ENCODE results near the gene MME.
A peak's percentile ranks its signal among the peaks of the same experiment; 100 is the strongest.

The MME gene

DNA sequence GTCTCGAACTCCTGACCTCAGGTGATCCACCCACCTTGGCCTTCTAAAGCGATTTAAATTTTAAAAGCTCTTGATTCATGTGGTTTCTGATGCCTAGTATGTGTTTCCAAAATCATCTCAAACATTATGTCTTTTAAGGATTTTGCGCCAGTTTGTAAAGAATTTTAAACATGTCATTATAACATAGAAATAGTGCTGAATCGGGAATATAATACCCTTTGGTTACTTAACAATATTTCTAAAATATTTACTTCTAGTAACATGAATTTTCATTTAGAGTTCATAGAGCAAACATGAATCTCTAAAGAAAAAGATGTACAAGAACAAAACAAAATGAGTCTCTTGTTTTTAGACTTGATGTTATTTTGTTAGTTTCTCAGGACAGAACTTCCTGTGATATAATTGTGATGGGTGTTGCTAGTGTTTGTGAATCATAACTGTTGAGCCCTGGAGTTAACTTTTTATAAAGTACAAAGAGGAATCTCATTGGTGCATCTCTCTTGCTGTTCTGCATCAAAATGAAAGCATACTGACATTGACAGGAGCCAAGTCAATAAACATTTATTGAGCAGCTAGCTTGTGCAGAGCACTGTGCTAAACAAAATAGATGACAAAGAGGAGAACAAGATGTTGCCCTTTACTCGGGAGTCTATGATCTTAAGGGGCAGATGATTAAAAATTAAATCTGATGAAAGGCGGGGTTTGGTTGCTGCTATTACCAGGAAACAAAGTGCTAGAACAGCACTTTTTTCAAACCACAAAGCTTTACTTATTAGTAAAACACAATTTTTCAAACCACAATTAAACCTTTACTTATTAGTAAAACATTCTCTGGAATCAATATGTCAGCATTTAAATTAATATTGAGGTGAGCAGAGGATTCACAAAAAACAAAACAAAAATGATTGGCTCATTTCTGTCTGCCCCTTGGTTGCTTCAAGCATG lies 73.4 kb downstream of the MME start:
- DNase-seq = no peak

DNA sequence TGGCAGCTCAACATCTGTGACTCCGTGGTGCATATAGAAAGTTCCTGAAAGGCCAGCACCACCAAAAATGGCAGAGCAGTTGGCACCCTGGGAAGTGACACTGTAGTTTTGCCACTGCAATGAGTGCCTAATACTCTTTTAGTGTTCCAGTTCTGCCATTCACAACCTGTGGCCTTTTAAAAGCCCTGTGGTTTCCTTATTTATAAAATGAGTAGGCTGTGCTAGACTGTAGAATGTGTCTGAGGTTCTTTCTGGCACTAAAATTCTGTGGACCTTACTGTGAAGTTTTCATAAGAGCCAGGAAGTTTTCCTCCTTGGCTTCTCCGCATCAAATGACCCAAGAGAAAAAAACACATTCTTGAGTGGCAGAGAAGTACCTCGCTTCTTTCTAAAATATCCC lies 74.1 kb downstream of the MME start:
- no peak for DNase-seq

DNA sequence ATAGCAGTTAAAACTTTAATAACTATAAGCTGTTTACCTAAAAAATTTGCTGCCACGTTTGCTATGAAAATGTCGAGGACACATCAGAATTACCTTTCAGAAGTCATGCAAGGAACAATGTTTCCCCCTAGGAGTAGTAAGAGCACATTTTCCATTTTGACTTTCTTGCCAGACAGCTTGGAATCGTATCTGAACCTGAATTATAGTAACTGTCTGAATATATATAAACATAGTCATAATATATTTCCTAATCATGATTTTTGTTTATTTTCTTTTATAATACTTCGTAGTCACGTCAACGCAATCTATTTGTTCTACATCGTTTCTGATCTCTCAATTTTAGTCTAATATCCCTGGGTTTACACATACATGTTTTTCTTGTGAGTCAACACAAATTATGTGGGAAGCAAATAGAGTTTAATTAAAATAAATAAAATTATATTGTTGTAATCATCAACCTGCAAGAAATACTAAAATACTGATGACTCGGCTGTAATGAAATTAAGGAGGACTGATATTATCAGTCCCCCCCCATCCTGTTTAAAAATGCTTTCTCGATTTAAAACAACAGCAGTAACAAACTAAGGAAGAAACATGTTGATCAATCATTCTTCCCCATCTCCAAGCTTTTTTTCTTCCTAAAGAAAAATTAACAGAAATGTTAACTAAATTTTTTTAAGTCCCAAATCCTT lies 78.4 kb downstream of the MME start:
- no peak for DNase-seq

DNA sequence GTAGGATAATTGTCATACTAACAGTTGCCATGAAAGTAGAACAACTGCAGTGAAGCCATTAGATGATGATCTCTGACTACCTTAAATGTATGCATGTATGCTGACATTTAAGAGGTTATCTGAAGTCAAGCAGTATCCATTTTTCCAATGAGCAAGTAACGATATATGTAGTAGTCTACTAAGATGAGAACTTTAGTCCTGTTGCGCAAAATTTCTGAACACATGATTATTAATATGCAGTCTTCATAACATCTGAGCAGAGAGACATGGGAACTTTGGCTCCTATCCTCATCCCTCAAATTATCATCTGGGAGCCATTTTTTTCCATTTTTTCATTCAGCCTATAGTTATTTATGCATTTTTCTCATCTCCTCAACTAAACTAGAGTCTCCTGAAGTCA lies 79.2 kb downstream of the MME start:
- DNase-seq = no peak

DNA sequence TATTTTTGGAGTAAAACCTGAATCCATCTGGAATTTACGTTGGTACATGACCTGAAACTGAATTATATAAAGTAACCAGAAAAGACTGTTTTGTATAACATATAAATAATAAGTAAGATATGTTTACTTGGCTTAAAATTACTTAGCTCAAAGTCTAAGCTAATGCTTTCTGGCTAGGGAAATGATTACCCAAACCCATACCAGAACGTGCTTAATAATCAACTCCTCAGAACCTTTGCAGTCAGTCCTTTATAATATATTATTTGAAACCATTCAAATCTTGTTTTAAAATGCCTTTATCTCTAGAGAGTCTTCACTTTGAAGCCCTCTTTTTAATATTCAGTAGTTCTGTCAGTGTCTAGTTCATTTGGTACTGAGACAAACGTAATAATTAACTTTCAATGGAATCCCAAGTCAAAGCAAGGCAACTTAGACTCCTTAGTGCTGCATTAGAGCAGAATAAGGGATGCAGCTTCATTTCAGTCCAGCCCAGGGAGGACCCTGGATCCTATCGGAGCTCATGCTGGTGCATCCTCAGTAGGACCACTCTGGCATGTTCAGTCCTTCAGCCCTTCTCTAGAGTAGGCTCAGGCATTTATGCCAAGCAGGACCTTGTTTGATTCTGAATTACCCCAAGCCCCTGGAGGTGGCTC lies 81.6 kb downstream of the MME start:
- no peak for DNase-seq

DNA sequence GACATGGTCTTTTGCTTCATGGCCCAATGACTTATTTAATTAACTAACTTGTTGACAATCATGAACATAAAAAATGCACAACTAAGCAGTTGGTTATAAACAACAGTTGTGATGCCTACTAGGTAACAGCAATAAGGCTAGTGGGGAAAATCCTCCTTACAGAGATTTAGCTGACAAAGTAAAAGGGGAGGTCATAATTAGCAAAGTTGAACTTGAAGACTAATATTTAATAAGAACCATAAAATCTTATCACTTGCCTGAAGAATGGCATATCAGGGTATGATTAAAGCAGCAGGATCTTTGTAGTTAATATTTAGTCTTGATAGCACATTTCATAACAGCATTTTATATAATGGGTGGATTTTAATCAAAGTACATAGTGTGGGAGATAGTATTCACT lies 84.2 kb downstream of the MME start:
- DNase-seq = no peak

DNA sequence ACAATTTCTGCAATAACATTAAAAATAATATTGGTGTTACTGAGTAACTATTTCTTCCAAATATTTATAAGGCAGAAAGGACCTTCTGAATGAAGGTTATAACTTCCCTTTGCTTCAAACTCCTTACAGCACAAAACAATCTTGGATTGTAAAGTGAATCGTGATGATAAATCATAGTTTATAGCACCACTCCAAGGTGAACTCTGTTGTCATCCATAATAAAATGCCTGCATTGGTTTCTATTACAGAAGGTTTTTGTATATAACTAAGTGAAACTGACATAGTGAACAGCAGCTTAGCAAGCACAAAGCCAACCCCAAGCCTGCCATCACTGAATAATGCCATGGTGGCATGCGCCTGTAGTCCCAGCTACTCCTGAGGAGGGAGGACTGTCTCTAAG lies 86.3 kb downstream of the MME start:
- DNase-seq = no peak

DNA sequence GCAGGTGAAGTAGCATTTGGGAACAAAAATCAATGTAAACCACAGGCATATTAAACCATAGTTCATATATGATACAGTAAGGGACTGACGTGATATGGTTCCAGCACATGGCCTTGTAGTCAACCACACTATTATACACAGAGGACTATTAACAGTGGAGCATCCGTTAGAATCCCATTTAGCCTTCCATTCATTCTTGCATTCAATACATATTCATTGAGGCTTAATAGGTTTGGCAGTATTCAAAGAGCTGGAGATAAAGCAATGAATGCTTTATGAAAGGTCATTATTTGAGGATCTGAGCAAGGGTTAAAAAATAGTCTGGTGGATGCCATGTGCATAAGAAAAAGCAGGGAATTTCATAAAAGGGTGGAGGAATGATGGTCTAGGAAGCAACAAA lies 89.1 kb downstream of the MME start:
- DNase-seq = no peak

DNA sequence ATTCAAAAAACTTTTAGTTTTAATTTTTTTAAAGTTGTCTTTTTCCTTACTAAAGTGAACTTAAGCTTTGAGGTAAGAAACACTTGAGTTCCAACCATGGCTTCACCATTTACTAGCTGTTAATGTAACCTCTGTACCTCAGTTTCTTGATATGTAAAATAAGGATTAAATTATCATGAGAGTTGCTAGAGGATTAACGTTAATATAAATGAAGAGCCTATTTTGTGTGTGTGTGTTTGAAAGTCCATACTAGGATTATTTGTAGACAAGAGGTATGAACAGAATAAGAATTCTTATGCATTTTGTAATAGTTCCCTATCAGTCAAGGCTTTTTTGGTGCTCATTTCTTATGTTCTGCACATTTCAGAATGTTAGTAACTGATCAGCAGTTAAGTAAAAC lies 93.7 kb downstream of the MME start:
- DNase-seq = no peak

DNA sequence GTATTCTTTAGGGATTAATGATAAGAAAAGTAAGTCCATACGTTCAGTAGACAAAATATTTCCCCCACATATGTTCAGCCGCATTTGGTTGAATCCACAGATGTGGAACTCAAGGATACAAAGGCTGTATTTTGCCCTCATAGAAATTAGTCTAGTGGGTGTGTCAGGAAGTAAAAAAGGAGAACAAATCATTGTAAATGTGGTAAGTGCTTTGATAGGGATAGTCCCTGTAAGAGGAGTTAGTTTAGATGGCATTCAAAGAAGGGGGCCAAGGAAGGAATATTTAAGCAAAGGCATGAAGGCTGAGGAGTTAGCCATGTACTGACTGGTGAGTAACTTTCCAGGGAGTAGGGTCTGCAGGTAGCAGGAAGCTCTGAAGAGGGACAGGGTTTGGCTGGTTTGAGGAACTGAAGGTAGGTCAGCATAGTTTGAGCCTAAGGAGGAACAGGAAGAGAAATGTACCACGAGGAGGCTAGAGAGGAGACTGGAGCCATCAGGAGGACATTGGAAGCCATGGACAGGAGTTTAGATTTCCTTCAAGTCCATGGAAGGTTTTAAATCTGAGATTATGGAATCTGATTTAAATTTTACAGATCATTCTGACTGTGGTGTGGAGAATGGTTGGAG lies 98.8 kb downstream of the MME start:
- DNase-seq = no peak

DNA sequence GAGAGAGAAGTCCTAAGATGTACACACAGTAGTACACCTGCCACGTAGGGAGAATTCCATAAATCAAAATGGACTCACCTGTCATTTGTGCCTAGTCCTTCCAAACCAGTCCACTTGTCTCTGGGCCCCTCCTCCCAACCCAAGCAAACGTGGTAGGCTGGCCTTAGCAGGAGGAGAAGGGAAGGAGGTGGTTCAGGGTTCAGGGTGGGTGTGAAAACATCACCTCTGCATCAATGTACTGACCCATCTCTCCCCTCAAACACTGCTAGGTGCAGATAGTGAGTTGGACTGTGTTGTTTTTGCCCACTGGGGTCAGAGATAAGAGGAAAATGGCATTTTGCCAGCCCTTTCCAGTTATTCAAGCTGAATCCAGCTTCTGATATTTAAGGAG lies 99.3 kb downstream of the MME start:
- no peak for DNase-seq

DNA sequence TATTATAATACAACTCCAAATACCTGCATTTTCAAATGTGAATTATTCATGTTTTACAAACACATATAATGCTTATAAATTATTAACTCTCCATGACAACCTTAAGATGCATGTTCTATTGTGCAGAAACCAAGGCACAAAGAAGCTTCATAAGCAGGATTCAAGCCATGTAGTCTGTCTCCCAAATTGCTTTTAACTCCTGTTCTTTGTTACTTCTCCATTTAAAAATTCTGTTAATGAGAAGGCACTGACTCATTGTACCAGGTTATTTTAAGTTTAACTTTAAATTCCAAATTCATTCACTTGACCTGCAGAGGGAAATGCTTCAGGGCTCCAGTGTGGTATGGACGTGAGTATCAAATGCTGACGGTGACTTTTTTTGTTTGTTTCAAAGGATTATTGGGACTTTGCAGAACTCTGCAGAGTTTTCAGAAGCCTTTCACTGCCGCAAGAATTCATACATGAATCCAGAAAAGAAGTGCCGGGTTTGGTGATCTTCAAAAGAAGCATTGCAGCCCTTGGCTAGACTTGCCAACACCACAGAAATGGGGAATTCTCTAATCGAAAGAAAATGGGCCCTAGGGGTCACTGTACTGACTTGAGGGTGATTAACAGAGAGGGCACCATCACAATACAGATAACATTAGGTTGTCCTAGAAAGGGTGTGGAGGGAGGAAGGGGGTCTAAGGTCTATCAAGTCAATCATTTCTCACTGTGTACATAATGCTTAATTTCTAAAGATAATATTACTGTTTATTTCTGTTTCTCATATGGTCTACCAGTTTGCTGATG lies 100.0 kb downstream of the MME start:
- DNase-seq = no peak

DNA sequence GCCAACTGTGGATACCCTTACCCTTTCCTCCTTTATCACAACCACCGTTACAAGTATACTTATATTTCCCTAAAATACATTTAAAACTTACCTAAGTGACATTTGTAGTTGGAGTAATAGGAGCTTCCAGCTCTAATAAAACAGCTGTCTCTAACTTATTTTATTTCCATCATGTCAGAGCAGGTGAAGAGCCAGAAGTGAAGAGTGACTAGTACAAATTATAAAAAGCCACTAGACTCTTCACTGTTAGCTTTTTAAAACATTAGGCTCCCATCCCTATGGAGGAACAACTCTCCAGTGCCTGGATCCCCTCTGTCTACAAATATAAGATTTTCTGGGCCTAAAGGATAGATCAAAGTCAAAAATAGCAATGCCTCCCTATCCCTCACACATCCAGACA lies 102.3 kb downstream of the MME start:
- DNase-seq = no peak

DNA sequence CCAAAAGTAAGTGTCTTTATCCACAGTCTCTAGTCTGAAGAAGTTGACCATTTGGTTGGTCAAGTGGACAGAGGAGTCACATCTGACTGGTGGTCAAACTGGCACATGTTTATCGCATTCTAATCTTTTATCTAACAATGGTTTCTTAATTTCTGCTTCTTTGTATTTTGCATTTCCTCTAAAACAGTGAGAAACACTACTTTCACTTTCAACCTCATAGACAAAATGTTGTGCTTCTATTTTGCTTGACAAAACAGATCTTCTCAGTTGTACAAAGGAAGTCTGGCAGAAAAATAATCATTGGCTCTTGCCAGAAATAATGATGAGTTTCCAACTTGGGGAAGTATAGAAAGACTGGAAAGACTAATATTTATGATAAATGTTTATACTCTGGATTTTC lies 103.9 kb downstream of the MME start:
- DNase-seq = no peak

DNA sequence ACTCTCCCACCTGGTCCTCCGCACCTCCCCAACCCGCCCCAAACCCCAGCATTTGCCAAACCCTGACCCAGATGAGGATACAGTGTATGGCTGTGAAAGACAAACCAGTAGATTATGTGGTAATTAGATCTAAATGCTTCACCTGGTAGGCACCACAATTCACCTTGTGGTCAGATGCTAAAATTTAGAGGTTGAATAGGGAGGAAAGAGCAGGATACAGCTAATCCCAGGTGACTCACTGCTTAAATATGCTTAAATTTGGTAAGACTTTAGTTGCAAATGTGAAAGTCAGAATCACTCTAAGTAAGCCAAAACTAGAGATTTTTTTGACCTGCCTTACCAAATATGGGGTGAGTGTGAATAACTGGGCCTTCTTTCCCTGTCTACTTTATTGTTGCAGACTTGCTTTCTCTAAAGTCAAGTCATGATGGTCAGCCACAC lies 105.5 kb downstream of the MME start:
- DNase-seq = peak; percentile 82

DNA sequence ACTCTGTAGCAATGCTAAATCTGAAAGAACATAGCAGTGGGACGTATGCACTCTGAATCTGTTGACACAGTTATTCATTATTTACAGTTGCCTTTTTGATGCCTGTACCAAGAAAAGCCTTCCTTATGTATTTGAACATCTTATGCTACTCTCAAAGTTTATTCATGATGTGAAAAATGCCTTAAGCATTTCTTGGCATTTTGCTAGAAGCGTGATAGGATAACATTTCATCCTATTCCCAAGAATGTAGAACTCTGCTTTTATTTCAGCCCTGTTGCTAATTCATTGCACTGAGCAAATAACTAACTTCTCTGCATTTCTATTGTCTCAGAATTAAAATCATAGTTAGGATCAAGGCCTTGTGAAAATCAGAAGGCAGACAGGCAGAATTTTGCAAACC lies 107.9 kb downstream of the MME start:
- peak; percentile 38 for DNase-seq

DNA sequence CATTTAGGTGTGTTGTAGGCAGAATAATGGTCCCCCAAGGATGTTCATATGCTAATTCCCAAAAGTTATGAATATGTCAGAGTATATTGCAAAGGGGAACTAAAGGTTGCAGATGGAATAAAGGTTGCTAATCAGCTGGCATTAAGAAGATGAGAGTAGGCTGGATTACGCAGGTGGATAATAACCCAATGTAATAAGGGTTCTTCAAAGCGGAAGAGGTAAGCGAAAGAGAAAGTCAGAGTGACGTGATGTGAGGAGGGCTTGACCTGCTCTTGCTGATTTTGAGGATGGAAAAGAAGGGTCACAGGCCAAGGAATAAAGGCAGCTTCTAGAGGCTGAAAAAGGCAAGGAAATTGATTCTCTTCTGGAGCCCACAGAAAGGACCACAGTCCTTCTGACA lies 109.4 kb downstream of the MME start:
- DNase-seq = no peak

DNA sequence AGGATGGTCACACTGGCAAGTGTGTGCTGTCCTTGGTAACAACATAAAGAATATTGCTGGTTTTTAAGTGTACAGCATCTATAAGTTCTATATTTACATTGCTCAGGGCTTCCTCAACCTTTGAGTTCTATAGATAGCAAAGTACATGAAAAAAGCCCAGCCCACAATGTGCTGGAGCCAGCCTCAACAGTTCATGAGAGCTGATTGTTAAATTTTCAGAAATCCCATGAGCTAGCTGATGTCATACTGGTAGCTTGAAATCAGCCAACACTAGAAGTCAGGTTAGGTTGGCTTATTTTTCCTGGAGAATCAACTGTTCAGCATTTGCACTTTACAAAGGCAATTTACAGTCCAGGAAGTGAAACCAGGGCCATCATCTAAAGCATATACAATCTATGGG lies 110.6 kb downstream of the MME start:
- no peak for DNase-seq

DNA sequence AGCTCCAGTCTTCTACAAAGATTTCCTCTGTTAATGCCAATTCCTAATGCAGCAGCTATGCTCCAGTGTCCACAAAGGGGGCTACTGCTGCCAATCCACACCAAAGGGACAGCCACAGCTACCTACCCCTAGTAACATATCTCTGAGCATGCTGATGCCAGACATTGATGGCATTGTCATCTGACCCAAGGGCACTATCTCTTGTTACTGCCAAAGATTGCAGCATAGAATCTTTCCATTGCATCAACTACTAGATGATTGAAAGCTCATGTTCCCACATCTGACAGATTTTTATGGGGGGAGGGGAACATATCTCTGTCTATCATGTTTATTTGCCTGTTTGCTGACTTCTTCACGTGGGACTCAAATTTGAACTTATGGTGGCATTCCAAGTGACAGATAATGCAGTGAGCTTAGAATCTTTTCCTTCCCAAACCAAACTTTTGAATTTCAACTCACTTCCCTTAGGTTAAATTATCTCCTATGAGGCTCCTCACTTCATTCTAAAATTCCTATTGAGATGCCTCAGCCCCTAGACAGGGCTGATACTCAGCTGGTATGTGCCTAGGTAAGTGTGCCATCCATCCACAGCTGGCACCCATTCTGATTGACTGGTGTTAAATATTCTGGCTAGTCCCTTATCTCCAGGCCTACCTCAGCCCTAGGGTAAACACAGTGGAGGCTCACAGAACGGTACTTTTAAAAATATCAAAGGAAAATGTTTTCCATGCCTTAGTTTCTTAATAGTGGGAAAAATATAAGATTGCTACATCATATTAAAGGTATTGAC lies 113.0 kb downstream of the MME start:
- DNase-seq = no peak

DNA sequence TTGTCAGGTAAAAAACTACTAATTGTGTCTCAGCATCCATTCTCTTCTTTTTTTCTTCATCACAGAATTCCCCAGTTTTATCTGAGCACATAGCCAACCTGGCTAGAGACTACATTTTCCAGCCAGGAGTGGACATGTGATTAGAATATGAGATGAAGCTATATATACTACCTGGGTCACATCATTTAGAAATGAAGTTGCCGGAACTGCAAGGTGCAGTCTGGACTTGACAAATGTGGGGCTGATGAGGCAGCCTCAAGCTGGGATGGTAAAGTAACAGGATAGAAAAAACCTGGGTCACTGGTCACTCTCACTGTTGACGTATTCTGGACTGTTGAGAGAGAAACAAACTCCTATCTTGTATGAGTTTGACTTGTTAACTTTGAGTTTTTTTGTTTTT lies 113.7 kb downstream of the MME start:
- DNase-seq = no peak

Measured in fibroblast of skin of right quadriceps (primary cell).